GM21717 (cell line): ENCODE results near the gene MRFAP1.
A peak's percentile ranks its signal among the peaks of the same experiment; 100 is the strongest.
"Not testable (repeated sequence)": the region's sequence is repeated elsewhere in the genome, so short reads cannot be mapped to it uniquely, and the experiment has no call there.

Experiments used
- ATAC-seq: cut with Tn5 transposase; IDR thresholded peaks from one replicate; pipeline ENCODE4 v1.9.1; 2021; ENCODE audit warnings: mild to moderate bottlenecking, moderate library complexity; ENCODE audit not compliant: unreplicated experiment

The MRFAP1 gene

DNA sequence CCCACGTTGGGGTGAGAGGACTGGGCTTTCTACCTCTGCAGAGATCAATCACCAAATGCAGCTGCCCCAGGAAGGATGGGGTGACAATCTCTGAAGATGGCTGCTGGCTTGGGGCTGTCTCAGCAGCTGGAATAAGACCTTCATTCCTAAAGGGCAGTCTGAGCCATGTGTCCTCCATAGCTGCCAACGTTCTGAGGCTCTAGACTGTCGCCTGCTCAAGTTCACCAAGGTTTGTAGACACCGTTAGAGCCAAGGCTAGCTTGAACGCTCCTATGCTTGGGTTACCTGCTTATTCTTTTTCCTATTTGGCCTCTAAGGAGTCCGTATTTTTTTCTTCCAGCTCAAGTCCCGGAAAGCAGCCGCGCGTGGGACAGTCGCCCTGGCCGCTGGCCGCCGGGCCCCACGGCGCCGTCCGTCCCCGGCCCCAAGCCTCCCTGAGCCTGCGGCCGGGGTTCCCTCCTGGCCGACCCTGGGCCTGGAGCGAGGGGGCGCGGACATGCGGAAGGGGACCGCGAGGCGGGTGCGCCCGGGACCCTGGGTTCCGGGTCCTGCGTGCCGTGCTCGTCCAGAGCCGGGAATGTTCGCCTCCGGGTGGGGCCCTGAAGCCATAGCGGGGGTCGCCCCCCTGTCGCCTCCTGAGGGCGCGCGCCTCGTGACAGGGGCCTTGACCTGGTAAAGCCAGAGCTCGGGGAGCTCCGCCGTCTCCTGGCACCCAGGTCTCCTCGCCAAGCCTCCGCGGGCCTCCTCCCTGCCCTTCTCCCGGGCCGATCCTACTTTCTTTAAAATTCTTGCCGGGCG lies 23.3 kb downstream of the MRFAP1 start:
- no peak for ATAC-seq

DNA sequence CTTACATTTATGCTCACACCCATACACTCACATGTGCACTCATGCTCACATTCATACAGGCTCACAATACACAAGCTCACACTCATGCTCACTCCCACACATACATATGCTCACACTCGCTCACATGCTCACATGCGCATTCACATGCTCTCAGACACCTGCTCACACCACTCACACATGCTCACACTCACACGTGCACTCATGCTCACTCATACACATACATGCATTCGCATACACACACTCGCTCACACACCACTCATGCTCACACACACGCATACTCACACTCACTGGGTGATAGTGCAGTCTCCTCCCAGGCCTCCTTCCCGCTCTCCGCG lies 24.8 kb downstream of the MRFAP1 start:
- ATAC-seq: no peak

DNA sequence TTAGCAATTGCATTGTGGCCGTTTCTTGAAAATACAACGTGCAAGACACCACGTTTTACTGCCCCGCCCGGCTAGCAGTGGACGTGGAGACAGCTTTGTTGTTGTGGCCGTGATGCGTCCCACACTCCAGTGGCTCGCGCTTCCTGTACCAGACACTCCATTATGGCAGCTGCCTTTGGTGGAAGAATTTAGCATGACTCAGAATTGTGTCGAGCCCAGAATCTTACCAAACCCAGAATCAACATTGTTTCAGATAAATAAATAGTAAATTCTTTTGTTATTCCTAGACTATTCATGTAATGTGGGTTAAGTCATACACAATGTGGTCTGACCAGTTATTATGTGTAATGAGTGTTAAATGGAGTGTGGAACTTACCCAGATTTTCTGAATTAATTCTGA lies 27.9 kb downstream of the MRFAP1 start:
- ATAC-seq: no peak

DNA sequence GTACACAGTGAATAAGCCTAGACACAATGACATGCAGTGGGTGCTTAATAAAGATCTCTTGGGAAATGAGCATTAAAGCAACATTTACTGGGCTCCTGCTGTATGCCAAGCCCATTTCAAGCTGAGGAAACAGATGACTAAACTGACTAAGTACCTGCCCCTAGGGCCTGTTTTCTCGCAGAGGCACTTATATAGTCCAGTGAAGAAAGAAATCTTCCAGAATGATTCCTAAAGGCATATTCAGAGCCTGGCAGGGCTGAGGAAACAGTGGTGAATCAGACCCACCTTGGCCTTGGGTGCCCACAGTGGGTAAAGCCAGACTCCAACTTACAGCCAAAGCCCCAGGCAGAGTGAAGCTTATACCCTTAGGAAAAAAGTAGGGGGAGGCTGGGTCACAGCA lies 31.2 kb downstream of the MRFAP1 start:
- ATAC-seq: no peak

DNA sequence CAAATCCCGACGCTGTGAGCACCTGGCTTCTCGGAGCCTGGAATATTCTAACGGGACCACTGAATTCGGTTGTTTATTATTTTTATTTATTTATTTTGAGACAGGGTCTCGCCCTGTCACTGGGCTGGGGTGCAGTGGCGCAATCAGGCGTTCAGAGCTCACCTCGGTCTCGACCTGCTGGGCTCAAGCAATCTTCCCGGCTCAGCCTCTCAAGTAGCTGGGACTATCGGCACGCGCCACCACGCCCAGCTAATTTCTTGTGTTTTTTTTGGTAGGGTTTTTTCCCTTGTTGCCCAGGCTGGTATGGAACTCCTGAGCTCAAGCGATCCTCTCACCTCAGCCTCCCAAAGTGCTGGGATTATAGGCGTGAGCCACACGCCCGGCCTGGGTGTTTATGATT lies 31.6 kb downstream of the MRFAP1 start:
- no peak for ATAC-seq

DNA sequence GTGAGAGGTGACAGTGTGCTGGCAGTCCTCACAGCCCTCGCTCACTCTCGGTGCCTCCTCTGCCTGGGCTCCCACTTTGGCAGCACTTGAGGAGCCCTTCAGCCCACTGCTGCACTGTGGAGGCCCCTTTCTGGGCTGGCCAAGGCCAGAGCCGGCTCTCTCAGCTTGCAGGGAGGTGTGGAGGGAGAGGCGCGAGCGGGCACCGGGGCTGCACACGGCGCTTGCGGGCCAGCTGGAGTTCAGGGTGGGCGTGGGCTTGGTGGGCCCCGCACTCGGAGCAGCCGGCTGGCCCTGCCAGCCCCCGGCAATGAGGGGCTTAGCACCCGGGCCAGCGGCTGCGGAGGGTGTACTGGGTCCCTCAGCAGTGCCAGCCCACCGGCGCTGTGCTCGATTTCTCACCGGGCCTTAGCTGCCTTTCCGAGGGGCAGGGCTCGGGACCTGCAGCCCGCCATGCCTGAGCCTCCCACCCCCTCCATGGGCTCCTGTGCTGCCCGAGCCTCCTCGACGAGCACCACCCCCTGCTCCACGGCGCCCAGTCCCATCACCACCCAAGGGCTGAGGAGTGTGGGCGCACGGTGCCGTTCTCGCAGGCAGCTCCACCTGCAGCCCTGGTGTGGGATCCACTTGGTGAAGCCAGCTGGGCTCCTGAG lies 32.2 kb downstream of the MRFAP1 start:
- ATAC-seq: not testable (repeated sequence)

DNA sequence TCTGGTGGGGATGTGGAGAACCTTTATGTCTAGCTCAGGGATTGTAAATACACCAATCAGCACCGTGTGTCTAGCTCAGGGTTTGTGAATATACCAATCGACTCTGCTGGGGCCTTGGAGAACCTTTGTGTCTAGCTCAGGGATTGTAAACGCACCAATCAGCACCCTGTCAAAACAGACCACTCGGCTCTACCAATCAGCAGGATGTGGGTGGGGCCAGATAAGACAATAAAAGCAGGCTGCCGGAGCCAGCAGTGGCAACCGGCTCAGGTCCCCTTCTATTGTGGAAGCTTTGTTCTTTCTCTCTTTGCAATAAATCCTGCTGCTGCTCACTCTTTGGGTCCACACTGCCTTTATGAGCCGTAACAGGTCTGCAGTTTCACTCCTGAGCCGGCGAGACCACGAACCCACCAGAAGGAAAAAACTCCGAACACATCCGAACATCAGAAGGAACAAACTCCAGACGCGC lies 32.7 kb downstream of the MRFAP1 start:
- ATAC-seq: not testable (repeated sequence)

DNA sequence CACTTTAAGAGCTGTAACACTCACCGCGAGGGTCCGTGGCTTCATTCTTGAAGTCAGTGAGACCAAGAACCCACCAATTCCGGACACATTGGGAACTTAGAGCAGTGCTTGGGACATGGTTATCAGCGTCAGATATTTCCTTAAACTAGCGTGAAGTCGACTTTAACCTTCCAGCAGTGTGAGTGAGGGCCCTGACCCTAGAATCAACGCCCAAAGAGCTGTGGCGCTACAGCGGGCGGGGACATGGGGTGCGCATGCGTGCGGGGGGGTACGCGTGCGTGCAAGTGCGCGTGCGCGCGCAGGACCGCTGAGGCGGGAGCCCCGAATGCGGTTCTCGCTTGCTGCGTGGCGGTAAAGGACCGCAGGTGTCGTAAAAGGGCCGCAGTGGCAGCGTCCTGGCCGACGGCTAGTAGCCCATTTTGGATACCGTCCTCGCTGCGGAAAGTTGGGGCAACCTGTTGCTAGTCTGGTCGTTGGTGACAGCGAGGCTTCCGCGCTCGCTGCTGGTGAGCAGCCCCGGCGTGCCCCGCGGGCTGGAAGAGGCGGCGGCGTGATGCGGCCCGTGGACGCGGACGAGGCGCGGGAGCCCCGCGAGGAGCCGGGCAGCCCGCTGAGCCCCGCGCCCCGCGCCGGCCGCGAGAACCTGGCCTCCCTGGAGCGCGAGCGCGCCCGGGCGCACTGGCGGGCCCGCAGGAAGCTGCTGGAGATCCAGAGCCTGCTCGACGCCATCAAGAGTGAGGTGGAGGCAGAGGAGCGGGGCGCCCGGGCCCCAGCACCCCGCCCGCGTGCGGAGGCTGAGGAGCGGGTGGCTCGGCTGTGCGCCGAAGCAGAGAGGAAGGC lies 33.4 kb downstream of the MRFAP1 start:
- ATAC-seq: peak; percentile 69

DNA sequence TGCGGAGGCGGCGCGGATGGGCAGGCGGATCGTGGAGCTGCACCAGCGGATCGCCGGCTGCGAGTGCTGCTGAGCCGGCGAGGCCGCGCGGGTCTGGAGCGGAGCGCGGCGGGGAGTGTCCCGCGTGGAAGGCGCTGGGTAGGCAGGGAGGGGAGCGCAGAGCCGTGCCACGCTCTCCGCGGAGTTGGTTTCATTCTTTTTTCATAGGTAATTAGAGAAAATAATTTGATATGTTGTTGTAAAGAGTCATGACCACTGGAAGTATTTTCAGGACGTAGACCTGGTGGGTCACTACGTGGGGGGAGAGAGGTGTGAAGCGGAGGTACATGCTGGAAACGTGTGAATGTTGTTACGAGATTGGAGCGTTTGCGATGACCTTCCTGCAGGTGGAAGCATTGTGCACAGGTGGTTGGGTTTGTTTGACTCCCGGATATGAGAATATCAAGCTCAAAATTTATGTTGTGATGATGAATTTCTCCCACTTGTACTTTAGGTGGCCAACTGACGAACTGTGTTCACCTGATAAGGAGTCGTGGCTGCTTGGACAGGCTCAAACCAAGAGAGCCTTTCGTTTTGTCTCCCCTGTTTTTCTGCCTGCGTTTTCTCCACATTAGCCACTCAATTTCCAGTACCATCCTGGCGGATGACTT lies 34.1 kb downstream of the MRFAP1 start:
- peak; percentile 27 for ATAC-seq

DNA sequence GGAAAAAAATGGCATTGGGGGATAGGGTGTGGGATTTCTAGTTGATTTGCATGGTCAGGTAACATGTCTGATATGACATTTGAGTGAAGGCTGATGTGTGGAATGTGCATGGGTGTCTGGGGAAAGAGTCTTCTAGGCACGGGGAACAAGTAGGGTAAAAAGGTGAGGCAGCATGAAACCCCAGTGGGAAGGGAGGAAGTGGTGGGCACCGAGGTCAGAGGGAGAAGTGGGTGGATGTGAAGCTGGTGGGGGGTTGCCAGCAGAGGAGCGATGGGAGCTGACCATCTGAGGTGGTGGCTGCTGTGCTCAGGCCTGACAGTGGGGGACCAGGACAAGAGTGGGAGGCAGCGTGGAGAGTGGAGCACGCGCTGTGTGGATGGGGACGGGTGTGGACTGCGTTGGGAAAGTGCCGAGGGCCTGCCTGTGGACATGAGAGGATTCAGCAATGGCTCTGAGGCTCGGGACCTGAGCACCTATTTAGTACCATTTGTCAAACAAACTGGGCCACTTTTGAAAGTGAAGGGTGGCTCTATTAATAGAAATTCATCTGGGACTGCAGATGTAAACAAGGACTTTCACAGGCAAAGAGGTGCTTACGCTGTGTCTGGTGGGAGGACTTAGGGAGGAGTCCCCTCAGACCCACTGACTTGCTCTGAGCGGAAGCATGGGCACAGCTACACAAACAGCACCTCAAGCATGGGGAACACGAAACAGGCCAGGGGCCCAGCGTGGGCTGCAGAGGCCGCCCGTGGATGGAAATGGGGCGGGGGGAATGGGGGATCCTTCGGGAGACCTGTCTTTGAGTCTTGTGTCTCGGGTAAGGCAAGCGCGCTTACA lies 36.5 kb downstream of the MRFAP1 start:
- ATAC-seq: no peak

DNA sequence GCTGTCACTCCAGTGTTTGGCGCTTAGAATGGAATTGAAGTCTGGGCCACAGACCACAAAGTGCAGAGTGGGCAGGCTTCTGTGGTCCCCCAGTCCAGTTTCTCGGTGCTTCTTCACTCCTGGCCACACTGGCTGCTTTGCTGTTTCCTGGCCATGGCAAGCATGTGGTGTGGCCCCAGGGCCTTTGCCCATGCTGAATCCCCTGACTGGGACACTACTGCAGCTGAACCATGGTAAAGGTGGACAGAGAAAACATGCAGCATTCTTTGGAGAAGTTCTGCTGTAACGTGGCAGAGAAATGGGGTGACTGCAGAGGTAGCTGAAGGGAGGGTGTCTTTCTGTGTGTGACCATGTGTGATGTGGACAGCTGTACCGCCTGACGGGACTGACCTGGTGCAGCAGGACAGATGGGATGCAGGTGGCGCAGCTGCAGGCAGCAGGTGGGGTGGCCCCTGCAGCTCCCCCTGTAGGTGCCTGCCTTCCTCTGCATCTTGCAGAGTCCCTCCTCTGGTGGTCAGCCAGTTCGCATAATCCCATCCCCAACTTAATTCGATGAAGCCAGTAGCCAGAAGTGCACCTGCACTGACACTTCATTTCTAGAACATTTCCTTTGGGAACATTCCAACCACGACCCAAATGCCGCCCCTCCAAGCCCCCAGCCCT lies 40.0 kb downstream of the MRFAP1 start:
- no peak for ATAC-seq

DNA sequence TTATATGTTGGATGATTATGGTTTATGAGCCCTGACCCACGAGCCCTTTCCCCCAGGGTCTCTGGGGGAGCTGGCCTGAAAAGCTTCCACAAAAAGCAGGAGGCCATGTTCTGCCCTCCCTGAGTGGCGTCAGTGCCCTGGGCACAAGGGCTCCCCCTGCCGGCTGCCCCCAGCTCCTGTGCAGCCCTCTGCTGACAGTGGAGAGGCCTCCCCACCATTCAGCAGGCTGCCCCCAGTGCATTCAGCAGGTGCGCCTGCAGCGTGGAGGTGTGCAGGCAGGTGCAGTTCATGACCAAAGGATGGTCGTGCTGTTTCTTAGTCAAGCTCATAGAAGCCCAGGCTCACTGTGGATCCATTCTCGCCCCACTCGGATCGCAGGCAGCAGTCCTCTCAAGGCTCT lies 40.7 kb downstream of the MRFAP1 start:
- no peak for ATAC-seq

DNA sequence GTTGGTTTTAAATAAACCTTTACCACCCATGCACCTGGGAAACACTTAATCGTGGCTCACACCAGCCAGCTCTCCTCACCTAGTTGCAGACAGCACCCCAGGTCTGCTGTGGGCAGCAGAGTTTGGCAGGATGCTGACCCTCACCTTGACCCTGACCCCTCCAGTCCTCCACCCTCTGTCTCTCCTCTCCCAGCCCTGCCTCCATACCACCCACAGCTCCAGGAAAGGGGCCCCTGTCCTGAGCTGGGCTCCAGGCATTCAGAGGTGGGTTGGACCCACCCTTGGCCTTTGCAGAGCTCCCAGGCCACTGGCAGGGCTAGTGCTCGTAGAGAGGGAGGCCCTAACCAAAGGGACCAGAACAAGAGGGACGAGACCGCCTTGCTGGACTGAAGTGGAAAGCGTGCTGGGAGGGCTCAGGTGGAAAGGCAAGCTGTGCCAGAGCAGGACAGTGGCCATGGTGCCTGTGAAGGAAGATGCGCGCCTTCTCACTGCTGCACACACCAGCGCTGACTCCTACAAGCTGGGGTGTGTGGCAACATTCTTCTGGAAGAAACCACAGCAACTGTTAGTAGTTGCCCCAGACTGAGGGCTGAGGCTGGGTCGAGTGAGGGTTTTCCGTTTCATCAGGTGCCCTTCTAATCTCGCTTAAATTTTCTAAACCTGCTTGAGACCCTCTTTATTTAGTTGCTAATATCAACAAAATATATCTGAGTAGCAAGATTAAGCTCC lies 42.5 kb downstream of the MRFAP1 start:
- ATAC-seq: no peak

DNA sequence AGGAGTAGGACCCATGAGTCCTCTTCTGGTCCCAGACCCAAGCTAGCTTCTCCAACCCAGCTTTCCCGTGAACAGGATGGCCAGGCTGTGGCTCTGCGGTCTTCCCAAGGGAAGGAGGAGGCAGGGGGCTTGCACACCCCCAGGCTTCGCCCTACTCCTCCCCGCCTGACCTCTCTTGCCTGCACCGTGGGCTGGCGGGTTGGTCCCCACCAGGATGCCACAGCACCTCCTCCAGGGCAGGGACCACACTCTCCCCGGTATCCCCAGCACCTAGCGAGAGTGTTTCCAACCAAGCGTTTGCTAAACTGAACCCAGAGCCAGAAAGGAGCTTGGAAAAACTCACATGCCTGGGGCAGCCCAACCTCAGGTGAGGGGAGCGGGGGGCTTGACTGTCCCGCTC lies 44.2 kb downstream of the MRFAP1 start:
- ATAC-seq: no peak

DNA sequence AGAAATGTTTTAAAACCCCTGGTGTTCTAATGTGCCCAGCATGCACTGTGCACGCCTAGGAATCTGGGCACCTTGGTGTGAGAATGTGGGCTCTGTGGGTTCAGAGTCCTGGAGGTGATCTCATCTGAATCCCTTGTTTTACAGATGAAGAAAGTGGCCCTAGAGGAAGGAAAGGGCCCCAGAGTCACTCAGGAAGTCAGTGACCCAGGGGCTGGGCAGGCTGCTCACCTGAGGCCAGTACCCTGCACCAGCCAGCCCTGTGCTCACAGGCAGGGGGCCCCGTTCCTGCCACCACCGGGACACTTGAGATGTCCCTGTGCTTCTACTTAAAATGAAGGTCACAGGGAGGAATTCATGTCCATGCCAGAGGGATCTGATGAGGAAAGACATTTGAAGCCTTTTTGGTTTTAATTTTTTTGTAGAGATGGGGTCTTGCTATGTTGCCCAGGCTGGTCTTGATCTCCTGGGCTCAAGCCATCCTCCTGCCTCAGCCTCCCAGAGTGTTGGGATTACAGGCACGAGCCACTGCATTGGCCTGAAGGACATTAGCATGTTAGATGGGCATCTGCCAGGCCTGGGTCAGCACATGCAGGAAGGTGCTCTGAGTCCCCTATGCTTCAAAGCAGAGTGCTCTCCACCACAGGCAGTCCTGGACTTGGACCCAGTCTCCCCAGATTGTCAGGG lies 45.8 kb downstream of the MRFAP1 start:
- ATAC-seq: no peak

DNA sequence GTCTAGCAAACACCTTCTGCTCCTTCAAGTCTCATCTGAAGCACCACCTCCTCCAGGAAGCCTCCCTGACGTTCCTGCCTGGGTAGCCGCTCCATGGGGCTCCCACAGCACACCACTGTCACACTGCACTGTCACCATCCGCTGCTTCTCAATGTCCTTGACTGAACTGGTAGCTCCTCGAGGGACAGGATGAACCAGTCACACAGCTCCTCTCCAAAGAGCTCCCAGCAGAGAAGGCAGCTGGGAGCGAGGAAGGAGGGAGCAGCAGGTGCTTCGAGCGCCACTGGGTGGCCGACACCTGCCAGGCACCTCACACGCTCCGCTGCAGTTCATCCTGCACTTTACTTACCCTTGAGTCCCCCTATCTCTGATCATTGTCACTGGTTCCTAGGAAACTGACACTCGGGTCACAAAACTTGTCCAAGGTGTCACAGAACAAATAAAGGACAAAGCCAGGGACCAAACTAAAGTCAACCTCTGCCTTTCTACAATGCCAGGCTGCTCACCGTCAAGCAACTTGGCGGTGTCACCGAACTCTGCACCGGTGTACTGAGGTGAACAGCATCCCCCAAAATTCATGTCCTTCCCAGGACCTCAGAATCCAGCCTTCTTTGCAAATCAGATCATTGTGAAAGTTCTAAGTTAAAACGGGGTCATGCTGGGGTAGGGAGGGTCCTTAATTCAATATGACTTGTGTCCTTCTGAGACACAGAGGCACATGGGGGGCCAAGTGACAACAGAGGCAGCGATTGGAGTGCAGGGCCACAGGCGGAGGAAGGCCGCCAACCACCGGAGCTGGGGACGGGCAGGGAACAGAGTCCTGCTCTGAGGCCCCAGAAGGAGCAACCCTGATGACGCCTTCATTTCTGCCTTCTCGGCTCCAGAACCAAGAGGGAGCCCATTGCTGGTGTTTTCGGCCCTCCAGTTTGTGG lies 47.7 kb downstream of the MRFAP1 start:
- no peak for ATAC-seq

DNA sequence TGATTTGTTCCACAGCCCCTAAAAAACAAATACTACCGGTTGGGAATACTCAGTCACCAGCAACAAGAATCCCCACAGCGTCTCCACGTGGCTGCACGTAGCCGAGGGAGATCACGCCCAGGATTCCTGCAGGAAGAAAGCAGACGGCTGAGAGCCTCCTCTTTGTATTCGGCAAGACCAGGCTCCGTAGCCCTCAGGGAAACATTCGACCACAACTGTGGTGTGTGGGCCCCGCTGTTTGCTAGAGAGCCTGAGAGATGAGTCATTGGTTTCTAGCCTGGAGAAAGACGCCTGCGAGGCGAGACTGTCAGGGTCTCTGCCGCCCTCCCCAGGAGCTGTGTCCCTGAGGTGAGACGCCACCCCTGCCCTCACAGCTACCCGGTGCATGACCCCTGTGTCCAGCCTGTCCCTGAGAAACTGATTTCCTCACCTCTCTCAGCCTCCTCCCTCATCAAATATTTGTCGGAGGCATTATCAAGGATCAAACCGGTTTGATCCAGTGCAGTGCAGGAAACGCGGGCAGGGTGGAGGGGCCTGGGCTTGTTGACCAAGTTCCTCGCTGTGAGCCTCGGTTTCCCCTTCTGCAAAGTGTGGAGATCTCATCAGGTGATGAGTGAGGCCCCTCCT lies 48.5 kb downstream of the MRFAP1 start:
- ATAC-seq: peak; percentile 77
